GM19023 (cell line): ENCODE results near the gene BSND.
A peak's percentile ranks its signal among the peaks of the same experiment; 100 is the strongest.
"Not testable (repeated sequence)": the region's sequence is repeated elsewhere in the genome, so short reads cannot be mapped to it uniquely, and the experiment has no call there.

Experiments used
- ATAC-seq: cut with Tn5 transposase; IDR thresholded peaks from one replicate; pipeline ENCODE4 v1.9.1; 2021; ENCODE audit warnings: mild to moderate bottlenecking, moderate library complexity; ENCODE audit not compliant: unreplicated experiment

Gene BSND

DNA sequence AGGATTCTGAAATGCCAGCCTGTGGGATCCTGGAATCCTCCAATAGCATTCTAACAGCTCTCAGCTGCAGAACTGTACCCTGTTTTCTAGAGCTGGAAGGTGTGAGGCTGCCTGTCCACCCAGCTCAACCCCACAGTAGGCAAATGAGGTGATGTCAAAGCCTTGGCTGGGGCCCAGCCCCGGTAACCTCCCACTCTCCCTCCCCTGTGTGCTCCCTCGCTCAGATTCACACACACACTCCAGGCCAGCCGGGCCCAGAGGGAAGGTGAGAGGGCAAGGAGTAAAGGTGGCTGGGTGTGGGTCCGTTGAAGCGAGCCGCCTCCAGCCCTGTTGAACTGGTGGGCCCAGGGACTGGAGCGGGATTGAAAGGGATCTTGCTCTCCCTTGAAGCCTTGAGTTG lies at the start of gene BSND:
BSND (plus strand) TSS at position 257 of the 400 bp plus-strand sequence. CDS start 254 bp downstream, outside the sequence.
- ATAC-seq, result no peak

DNA sequence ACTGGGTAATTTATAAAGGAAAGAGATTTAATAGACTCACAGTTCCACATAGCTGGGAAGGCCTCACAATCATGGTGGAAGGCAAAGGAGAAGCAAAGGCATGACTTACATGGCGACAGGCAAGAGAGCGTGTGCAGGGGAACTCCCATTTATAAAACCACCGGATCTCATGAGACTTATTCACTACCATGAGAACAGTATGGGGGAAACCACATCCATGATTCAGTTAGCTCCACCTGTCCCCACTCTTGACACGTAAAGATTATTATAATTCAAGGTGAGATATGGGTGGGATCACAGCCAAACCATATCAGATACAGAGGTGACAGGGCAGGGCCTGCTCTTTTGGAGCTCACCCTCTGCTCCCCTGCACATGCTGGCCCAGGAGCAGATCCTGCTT lies 49.7 kb upstream of the BSND start:
- no peak for ATAC-seq

DNA sequence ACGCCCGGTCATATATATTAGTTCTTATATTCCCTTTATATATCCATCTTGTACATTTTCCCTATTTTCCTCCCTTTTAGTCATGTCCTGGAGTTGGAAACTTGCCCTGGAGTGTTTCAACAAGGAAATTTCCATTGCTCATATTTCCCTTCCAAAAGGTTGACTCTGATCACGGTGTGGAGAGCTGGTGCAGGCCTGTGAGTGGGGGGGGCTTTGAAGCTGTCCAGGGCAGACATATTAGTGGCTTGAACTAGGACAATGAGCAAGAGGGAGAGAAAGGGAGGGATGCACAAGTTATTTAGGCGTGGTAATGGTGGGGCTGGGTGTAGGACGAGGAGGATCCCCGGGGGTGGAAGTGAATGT lies 48.7 kb upstream of the BSND start:
- no peak for ATAC-seq

DNA sequence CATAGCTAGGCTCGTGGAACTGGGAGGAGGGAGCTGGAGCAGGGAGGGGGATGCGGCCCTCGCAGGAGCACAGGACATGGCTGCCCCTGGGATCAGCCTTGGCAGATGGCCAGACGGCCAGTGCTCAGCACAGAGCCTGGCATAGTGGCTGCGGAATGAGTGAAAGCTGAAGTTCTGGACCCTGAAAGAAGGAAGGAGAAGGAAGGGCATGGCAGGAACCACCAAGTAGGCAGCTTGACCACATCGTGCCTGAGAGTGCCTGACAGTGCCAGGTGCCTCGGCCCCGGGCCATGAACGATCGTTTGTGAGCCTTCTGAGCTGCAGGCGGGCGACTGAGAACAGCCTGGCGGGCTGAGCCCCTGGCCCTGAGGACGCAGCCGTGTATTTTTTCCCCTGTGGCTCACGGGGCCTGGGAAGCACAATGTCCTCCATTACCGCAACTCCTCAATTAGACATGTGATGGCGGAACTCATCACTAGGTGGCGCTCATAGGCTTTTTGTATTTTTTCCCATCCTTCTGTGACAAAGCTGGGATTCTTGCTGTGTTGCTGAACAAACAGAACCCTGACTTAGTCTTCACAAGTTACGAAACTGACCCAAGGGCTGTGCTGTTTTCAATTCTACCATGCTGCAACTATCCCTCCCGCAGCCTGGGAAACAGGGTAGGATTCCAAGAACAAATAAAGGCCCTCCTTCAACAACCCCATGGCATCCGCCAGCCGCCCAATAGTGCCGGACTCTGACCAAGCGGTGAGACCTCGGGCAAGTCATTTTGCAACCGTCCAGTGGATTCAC lies 48.2 kb upstream of the BSND start:
- no peak for ATAC-seq

DNA sequence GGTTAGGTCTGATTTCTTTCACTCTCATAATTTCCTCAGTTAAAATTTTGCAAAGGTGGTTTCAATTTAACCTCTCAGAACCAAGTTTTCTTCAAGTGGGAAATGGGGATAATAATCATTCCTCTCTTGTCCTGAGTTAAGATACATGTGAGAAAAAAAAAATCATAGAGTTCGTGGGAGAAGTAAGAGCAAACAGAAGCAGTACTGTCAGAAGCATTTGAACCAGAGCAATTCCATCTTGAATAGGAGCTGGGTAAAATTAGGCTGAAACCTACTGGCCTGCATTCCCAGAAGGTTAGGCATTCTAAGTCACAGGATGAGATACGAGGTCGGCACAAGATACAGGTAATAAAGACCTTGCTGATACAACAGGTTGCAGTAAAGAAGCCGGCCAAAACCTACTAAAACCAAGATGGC lies 46.9 kb upstream of the BSND start:
- ATAC-seq, result no peak

DNA sequence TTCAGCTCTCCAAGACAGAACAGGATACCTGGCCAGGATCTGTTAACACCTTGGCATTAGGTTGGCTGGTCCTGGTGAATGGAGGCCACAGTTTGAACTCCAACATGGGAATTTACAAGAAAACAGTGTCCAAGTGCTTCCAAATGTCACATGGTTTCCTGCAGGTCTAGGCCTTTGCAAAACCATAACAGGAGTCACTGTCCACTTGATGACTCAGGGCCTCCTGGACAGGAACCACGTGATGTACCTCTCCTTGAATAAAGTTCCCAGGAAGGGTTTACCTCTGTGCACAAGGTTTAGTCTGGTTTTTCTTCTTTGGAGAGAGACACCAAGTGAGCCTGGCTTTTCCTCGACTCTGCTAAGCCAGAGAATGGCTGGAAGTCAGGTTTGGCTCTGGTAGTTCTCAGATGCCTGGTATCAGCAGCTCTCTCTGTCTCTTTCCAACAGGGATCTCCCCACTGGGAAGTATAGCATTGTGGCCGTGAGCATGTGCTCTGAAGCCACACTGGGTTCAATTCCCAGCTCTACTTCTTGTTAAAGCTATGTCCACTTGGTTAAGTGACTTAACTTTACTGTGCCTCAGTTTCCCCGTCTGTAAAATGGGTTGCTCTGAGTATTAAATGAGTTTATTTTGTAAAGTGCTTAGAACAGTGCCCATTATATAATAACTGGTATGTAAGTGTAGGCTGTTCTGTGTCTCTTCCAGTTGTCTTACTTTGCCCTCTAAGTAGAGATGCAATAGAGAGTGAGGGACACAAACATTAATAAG lies 45.6 kb upstream of the BSND start:
- no peak for ATAC-seq

DNA sequence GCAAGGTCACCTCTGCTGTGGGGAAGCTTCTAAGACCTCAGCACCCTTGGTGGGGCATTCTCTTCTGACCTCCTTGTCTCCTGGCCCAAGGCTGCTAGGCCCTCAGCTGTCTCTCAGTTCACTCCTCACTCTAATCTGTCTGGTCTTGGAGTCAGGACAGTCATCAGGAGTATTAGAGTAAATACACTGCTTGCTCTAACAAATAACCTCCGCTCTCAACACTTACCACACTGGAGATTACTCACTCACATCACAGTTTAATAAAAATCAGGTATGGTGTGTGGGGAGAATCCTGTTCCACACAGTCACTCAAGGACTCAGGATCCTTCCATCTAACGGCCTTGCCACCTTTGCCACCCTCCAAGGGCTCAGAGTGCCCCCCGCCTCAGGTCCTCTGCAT lies 44.9 kb upstream of the BSND start:
- ATAC-seq, result no peak

DNA sequence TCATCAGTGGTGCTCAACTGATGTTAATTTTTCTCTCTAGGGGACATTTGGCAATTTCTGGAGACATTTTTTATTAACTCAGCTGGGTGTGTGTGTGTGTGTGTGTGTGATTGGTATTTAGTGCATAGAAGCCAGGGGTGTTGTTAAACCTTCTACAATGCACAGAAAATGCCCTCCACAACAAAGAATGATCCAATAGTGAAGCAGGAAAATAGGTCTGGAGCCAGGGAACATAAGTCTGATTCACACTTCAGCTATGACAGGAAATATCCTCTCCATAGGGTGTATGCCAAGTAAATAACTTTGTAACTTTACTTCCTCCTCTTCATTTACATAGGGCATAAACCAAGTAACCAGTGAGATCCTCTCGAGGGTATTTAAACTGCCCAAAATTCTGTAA lies 43.4 kb upstream of the BSND start:
- no peak for ATAC-seq

DNA sequence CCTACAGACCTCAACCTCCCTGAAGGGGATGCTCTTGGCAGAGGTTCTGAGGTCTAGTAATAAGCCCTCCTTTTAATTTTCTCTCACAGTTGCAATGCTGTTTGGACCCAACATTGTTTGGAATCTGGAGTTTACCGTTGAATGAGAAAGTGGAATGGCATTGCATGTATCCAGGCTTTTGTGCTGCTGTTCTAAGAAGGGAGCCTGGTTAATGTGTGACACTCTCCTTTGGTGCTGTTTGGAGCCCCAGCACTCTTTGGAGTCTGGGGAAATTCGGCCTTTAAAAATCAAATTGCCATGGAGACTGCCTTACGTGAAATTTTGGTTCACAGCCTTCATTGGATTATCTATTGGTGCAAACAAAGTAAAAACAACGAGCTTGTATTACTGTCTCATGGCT lies 42.0 kb upstream of the BSND start:
- no peak for ATAC-seq

DNA sequence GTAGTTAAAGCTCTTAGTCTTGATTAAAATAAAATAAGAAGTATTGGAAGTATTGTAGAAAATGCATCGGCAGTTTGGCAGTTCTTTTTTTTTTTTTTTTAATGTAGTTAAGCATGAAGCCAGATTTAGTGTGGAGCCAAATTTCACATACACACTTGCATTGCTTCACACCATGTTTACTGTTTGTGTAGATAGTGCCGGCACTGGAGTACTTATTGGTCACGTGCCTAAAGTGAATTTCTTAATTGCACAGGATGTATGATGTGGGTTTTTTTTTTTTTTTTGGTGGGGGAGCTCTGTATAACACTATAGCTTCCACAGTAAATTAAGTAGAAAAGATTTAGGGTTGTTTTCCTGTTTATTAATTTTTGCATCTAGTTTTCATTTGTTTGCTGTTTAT lies 39.5 kb upstream of the BSND start:
- no peak for ATAC-seq

DNA sequence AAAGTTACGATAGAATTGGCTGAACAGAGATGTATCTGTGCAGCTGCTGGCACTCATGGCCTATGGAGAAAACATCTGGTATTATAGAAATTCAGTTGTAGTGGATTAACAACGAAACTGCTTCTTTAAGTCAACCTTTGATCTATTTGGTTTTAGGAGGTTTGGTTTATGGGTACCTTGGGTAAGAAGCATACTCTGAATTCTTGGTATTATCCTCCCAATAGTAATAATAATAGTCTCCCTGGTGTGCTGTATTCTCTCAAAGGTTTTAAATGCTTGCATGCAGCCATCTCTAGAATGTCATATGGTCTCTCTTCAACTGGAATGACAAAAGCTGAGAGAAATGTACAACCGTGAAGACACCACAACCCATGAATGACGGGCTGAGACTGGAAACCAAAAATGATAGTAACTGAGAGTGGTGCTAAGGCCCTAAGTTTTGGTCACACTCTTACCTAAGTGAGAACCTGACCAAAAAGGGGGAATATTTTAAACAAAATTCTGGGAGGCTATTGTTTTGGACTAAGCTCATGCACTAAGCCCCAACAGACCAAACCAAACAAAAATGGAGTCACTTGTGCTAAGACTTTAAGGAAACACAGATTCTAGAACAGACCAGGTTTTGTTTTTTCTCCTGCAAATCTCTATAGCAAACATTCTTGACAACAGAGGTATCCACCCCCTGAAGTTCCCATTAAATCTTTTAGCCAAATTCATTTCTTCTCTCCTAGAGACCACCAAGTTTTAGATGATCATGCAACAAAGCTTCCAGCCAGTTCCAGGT lies 35.9 kb upstream of the BSND start:
- ATAC-seq, result no peak

DNA sequence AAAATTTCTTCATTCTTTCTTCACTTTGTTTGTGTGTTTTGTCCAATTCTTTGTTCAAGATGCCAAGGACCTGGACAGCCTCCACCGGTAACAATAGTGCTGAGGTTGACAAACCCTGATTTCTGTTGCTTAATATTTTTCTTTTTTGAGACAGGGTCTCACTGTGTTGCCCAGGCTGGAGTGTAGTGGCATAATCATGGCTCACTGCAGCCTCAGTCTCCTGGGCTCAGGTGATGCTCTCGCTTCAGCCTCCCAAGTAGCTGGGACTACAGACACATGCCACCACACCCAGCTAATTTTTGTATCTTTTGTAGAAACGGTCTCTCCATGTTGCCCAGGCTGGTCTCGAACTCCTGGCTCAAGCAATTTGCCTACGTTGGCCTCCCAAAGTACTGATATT lies 34.9 kb upstream of the BSND start:
- ATAC-seq, result not testable (repeated sequence)

DNA sequence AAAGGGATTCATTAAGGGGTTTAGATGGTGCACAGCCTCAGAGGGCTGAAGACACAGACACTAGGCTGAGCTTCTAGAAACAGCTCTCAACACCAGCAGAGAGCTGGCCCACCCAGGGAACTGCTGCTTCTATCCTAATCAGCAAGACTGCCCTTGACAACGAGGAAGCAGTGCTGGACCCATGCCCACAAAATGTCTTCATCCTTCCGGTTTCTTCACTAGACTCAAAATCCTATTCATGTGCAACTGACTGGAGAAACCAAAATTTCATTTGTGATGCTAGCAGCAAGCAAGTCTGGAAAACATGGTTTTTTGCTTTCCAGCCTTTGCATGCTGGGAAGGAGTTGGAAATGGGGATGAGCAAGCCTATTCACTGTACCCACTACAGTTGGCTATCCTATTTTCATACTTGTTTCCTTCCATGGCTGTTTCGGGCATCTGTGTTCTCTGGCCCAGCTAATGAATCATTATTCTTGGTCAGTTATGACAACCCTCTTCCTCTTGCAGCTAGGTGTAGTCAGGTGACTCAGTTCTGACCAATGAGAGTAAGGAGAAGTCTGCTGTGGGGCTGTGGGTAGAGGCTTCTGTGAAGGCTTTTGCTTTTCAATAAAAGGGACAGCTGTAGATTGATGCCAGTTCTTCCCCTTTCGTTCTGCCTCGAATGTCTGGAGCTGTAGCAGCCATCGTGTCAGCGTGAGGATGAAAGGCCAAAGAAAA lies 33.0 kb upstream of the BSND start:
- ATAC-seq, result peak; percentile 77

DNA sequence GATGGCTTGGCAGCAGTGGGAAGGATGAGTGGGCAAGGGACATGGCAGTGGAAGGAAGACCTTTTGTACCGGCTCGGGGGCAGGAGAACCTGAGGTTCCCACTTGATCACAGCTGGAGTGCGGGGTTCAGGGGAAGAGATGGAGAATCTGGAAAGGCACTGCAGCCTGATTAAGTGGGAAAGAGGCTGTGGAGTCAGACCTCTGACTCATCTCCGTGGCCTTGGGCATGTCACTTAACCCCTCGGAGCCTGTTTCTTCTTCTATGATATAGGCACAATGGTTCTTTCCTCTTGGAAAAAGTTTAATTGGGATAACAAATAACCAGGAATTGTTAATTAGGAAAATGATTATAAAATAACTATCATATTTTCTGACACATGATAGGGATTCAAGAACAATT lies 31.4 kb upstream of the BSND start:
- ATAC-seq, result no peak

DNA sequence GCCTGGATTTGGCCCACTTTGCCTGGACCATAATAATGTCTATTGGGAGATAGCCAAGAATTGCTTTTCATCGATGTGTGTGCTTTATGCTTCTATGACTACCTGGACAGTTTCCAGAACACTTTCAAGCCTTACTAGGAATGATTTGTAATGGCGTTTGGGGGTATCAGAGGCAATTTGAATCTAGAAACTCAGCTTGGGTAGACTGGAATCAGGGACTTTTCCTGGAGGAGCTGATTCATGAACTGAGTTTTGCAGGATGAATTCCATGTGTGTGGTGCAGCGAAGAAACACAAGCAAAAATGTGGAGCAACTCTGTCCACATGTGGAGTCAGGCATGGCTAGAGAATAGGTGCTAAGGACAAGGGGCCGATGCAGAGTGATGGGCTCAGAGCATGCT lies 30.2 kb upstream of the BSND start:
- no peak for ATAC-seq

DNA sequence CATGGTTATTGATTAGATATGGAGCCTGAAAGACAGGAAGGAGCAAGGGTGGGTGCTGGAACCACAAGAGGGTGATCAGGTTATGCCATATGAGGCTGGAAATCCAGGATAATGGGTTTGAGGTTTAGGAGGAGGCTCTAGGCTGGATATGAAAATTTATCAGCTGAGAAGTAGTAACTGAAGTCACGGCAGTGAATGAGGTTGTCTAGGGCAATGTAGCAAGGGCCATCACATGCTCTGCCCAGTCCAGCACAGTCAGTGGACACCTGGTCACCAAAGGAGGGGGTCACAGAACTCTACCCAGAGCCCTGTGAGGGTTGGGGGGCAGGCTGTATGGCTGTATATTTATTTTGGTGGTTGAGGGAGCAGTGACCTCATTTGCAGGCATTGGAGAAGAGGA lies 28.9 kb upstream of the BSND start:
- ATAC-seq, result no peak

DNA sequence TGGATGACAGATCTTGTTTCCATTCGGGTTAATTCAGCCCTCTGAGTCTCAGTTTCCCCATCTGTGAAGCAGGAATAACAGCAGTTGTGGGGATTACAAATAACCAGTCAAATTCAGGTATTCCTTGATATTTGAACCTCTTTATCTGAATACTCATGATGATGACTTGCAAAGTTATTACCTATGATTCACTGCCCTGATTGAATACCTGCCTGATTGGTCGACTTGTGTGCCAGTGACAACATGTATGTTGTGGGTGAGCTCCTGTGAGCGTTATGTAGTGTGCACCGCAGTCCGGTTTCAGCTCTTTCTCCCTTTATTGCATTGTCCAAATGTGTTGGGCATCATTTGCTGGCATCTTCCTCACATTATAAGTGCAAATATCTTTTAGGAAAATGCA lies 27.8 kb upstream of the BSND start:
- ATAC-seq, result no peak

DNA sequence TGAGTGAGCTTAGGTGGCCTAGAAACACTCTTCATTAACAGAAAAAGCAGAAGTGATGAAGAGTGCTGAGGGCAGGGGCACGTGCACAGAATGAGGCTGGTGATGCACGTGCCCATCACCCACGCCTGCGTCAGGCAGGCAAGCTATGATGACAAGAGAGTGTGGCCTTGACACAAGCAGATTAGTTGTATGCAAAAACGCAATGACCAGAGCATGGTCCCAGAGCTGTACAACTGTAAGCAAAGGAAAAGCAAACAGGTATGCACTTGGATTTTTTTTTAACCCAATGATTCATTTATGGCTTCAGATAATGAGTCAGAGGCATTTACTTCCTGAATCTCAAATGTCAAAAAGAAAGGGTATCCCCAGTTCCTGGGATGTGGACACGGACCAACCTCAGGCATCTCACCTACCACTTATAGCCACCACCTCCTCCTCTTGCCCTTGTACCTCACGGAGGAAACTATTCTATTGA lies 27.4 kb upstream of the BSND start:
- no peak for ATAC-seq

DNA sequence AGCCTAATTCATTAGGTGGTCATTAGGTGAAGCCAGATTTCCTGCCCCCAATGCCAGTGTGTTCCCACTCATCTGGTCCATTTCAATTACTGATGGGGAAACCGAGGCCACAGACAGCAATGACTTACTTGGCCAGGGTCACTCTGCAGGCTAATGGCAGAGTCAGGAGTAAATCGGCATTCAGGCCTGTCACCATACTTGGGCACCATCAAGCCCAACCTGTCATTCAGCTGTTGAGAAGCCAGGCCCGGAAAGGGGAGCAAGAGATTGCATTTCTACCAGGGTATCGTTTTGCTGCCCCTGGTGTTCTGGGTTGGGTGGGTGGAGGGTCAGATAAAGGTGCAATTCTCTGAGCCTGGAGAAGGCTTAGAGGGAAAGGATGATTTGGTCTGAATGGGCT lies 26.3 kb upstream of the BSND start:
- no peak for ATAC-seq

DNA sequence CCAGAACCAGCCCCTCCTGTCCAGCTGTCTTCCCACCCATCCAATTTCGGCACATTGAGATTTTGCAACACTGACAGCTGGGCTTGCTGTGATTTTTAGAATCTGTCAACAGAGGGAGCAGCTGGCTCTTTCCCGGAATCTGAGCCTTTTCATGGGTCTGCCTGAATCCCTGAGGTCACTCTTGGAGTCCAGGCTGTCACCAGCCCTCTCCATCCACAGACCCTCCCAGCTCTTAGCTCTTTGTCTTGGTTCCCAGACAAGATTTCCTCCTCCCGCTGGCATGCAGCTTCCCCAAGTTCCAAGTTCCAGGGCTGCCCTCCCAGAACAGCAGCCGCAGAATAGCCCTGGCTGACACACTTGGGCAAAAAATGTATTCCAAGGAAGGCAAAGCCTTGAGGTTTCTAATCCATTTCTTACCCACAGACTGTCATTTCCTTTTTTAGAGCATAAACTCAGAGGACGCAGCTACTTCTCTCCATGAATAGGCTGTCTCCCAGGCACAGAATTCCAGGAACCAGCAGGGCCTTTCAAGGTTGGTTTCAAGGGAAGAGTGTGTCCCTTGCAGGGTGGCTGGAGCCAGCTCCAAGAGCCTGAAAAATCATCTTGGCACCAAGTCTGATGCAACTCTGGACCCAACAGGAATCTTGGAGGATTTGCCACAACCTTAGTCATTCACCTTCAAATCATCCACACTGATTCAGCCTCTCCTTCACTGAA lies 25.4 kb upstream of the BSND start:
- no peak for ATAC-seq
